HG03135 (cell line): Measurements from ENCODE around the gene LMF2.
"Not testable (repeated sequence)": the region's sequence is repeated elsewhere in the genome, so short reads cannot be mapped to it uniquely, and the experiment has no call there.

Source experiments
- ATAC-seq: cut with Tn5 transposase; IDR thresholded peaks from one replicate; pipeline ENCODE4 v1.9.1; 2021; ENCODE audit warnings: mild to moderate bottlenecking, moderate library complexity; ENCODE audit not compliant: unreplicated experiment

The LMF2 gene

DNA sequence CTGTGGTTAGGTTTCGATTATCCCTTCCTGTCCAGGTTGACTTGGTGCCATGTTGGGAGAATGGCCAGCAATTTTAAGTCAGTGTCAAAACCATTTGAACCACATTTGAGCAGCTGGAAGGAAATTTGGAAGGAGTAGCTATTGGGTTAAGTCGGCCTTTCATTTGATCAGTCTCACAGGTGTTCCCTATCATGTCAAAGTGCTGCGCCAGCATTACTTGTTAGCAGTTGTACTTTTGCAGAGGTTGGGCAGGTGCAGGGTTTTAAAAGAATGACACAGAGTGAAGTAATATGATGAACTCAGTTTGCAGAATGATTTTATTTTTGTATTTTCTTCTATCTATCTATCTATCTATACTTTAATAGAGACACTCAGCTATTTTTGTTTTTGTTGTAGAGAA is 28.7 kb upstream of the LMF2 start:
- no peak for ATAC-seq

- no peak for ATAC-seq
These were observed 27.6 kb upstream of the LMF2 start for GRCh38 chr22:50535113-50535512.

- not testable (repeated sequence) for ATAC-seq
These were observed 26.6 kb upstream of the LMF2 start for GRCh38 chr22:50533856-50534711.

- ATAC-seq = no peak
These were observed 25.6 kb upstream of the LMF2 start for GRCh38 chr22:50532824-50533796.

DNA sequence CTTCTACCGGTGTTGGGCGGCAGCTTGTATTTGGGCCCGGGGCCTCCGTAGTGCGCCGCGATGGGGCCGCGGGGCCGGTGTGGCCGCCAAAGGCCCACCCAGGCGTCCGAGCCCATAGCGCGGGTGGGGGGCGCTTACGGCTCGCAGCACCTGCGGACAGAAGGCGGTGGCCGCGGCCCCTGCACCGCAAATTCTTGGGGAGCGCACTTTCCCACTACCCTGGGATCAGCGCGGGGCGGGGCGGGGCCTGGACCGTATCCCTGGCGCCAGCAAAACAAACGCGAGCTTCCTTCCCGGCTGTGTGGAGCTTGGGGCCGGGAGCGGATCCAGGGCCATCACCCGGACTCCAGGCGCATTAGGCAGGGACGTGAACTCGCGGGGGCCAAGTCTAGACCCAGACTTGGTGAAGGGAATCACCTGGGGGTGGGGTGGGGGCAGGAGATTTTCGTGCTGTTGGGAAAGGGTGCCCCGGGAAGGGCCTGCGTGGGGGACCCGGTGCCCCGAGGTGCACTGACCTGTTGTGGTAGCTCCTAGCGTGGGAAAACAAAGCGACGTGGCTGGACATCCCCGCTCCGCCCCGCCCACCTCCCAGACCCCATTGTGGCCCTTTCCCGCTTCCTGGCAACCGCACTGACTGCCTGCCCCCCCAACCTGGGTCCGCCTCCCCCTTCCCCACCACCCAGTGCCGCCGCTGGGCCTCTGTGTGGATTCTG is 24.6 kb upstream of the LMF2 start:
- ATAC-seq = no peak

GRCh38 chr22:50531546-50531961 is 24.1 kb upstream of the LMF2 start:
- ATAC-seq = no peak

DNA sequence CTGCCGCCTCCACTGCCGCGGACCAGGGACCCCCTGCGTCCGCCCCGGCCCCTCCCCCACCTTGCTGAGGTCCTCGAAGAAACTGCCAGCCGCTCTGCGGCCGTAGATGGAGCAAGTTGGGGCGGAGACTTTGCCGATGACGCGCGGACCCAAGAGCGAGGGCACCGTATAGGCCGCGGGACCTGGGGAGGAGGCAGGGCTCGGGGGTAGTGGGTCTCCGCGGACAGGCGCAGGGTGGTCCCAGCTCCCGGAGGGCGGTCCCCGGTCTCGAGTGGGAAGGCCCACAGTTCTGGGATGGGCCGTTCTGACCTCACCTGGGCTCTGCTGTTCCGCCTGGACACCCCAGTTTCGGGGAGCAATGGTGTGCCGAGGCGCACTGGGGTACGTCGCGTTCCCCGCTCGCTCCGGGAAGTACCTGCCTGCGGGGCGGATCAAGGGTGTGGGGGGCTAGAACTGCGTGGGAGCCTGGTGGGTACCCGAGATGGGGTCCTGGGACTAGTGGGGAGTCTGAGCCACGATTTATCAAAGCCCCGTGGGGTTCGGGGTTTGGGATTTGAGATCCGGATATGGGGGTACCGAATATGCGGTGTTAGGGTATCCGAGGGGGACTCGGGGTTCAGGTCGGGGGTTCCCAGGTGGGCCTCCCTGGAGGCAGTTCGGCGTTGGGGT is 23.5 kb upstream of the LMF2 start:
- peak; percentile 27 for ATAC-seq

GRCh38 chr22:50530580-50530876 is 23.0 kb upstream of the LMF2 start:
- no peak for ATAC-seq

DNA sequence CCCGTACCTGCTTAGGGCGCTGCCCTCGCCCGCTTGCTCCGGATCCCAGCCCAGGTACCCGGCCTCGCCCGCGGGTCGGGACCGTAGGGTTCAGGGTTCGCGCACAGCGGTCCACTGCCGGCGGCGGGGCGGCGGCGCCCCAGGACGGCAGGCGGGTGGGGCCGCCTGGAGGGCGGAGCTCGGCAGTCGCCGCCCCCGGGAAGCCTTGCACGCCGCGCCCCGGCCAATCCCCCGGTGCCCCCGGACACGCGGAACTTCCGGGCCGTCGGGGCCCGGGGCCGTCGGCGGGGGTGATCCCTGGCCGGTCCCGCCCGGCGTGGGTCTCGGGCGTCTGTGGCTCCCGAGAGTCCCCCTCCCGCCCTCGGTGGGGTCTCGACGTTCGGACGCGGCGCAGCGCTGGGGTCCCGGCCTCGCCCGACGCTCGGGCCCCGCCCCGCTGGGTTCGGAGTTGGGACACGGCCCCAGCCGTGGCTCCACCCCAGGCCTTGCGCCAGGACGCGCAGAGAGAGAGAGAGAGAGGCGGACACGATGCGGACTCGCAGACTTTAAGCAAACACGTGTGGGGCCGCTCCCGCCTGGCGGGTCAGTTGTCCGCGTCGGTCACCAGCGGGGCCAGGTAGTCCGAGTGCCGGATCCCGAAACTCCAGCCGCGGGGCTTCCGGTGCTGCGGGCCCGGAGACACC is 22.5 kb upstream of the LMF2 start, which contains the start of gene TYMP:
Gene TYMP (minus strand): TSS at position 116 of the 683 bp plus-strand sequence. CDS start 303 bp downstream, outside the sequence.
- no peak for ATAC-seq

DNA sequence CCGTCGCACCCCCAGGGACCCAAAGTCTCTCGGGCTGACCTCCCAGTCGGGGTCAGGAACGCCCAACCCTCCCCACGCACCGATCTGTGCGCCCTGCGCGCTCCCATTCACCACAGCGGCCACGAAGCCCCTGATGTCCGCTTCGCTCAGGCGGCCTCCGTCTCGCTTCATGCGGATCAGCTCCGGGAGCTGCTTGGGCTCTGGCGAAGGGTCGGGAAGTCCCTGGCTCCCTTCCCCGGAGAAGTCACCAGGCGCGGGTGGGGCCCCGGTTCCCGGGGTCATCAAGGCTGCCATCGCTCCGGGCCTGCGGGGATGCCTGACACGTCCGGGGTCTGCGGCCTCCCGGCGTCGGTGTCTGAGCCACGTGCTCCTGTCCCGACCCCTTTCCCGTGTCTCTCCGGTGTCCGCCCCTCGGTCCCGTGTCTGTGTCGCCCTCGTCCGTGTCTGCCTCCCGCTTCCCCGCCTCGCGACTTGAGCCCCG is 22.0 kb upstream of the LMF2 start:
- no peak for ATAC-seq

DNA sequence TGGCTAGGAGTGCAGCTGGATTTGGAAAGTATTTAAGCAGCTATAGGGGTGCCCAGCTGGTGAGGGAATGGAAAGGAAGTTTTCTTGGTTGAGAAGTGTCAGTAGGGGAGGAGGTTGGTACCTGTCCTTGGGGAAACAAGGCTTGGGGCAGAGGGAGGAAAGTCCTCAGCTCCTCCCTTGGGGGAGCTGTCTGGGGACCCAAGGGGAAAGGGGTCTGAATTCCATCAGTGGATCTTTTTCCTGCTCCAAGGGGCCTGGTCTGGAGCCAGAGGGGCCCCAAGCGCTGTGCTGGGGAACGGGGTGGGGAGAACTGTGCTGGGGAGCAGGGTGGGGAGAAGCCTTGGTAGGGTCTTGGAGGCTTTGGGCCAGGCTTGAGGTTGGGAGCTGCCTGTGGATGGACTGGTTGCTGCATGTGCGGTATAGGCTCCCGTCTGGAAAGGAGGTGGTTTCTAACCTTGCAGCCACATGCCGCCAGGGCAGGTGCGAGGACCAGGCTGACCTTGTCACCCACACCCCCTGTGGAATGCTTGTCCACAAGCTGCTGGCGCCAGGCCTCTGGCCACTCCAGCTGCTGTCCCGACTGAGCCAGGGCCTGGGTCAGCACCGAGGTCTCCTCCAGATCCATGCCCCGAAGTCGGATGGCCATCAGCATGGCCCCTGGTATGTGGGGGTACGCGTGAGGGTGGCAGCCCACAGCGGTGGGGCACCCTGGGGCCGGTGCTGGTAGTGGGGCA is 21.3 kb upstream of the LMF2 start:
- ATAC-seq = no peak

- no peak for ATAC-seq
These were observed 20.6 kb upstream of the LMF2 start for GRCh38 chr22:50527921-50528681.

- ATAC-seq = no peak
These were observed 19.6 kb upstream of the LMF2 start for GRCh38 chr22:50526834-50527801.

DNA sequence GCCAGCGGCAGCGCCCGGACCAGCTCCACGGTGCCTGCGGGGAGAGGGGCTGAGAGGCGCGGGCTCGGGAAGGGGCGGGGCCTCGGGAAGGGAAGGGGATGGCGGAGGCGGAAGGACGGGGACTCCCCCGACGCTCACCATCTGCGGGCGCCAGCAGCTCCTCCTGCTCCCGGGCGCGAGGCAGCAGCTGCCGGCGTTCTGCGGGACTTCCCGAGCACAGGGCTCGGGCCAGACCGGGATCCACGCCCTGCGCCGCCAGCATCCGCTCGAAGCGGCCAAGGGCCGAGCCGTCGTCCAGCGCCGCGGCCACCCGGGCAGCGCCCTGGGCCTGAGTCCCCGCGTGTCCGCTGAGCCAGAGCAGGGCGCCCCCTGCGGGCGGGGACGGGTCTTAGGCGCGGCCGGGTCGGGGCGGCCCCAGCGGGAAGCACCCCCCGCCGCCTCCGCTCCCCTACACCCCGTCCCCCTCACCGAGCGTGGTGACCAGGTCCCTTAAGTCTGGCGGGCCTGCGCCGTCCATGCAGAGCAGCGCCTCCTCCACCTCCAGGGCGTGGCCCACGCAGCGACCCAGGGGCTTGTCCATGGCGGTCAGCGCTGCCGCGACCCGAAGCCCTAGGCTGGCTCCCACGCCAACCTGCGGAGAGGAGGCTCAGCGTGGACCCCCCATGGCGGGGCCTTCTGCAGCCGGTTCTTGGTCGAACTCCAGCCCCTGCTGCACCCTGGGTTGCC is 18.8 kb upstream of the LMF2 start:
- peak; percentile 29 for ATAC-seq

DNA sequence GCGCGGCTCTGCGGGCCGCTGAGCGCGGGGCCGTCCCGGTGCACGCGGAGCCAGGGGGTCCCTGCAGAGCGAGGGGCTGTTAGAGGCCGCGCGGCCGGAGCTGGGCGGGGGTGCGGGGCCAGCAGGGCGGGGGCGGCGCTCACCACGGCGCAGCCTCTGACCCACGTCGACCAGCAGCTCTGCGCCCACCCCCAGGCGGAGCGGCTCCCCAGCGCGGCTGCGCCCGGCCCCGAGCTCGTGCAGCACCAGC is 18.3 kb upstream of the LMF2 start:
- ATAC-seq = peak; percentile 12

- ATAC-seq = peak; percentile 38
These were observed 17.8 kb upstream of the LMF2 start, which contains the start of gene SCO2 for GRCh38 chr22:50525104-50525857. Gene SCO2 (minus strand): TSS chr22:50525598. CDS start chr22:50524411, 1,187 bp downstream.
